DMS 273 treated with DMSO at 0.1 percent for 48 hours (cell line): ENCODE measurements around the gene FUBP3.

ENCODE experiments used
- DNase-seq: peaks from one replicate; lab custom pipeline; 2025; lab: John Stamatoyannopoulos, UW

FUBP3 gene

GRCh38 chr9:130662099-130662969, 83.0 kb downstream of the FUBP3 start:
- DNase-seq: no peak

- DNase-seq: no peak
These were observed 83.5 kb downstream of the FUBP3 start for GRCh38 chr9:130662970-130663257.

- no peak for DNase-seq
These were observed 84.0 kb downstream of the FUBP3 start for GRCh38 chr9:130663258-130663976.

- DNase-seq: no peak
These were observed 84.5 kb downstream of the FUBP3 start for GRCh38 chr9:130663977-130664250.

GRCh38 chr9:130664251-130665028, 85.1 kb downstream of the FUBP3 start, which contains the start of gene PRDM12:
PRDM12 (plus strand) TSS chr9:130664594; CDS start chr9:130664654, 60 bp downstream.
- DNase-seq: no peak

GRCh38 chr9:130665029-130665430, 85.7 kb downstream of the FUBP3 start:
- DNase-seq: no peak

- no peak for DNase-seq
These were observed 86.3 kb downstream of the FUBP3 start for GRCh38 chr9:130665431-130666392.

- no peak for DNase-seq
These were observed 87.2 kb downstream of the FUBP3 start for GRCh38 chr9:130666393-130667119.

GRCh38 chr9:130667120-130667435, 87.7 kb downstream of the FUBP3 start:
- DNase-seq: no peak

GRCh38 chr9:130668196-130668595, 88.8 kb downstream of the FUBP3 start:
- no peak for DNase-seq

GRCh38 chr9:130668659-130669058, 89.3 kb downstream of the FUBP3 start:
- DNase-seq: no peak

- no peak for DNase-seq
These were observed 90.6 kb downstream of the FUBP3 start for GRCh38 chr9:130669965-130670364.

GRCh38 chr9:130670644-130671043, 91.3 kb downstream of the FUBP3 start:
- DNase-seq: no peak

- DNase-seq: no peak
These were observed 93.1 kb downstream of the FUBP3 start for GRCh38 chr9:130672466-130672865.

GRCh38 chr9:130672933-130673615, 93.7 kb downstream of the FUBP3 start:
- DNase-seq: no peak

GRCh38 chr9:130675396-130675795, 96.0 kb downstream of the FUBP3 start:
- no peak for DNase-seq

GRCh38 chr9:130677252-130677651, 97.9 kb downstream of the FUBP3 start:
- no peak for DNase-seq

- peak; percentile 55 for DNase-seq
These were observed 101.7 kb downstream of the FUBP3 start for GRCh38 chr9:130680836-130681768.

- peak; percentile 9 for DNase-seq
These were observed 102.5 kb downstream of the FUBP3 start for GRCh38 chr9:130681769-130682420.
